GM21447 (cell line): ENCODE measurements around the gene RAB19.
"Not testable (repeated sequence)": the region's sequence is repeated elsewhere in the genome, so short reads cannot be mapped to it uniquely, and the experiment has no call there.

Source experiments
- ATAC-seq: cut with Tn5 transposase; IDR thresholded peaks from one replicate; pipeline ENCODE4 v1.9.1; 2021; ENCODE audit not compliant: unreplicated experiment

Gene RAB19

GRCh38 chr7:140453273-140453672 is 49.4 kb downstream of the RAB19 start:
- no peak for ATAC-seq

GRCh38 chr7:140453785-140454656 is 50.2 kb downstream of the RAB19 start:
- ATAC-seq = not testable (repeated sequence)

GRCh38 chr7:140454657-140455015 is 50.8 kb downstream of the RAB19 start:
- no peak for ATAC-seq

- no peak for ATAC-seq
These were observed 51.9 kb downstream of the RAB19 start for GRCh38 chr7:140455743-140456142.

GRCh38 chr7:140456551-140457051 is 52.7 kb downstream of the RAB19 start:
- ATAC-seq = no peak

GRCh38 chr7:140458201-140458600 is 54.3 kb downstream of the RAB19 start:
- no peak for ATAC-seq

GRCh38 chr7:140458916-140459315 is 55.1 kb downstream of the RAB19 start:
- no peak for ATAC-seq

- no peak for ATAC-seq
These were observed 59.3 kb downstream of the RAB19 start for GRCh38 chr7:140463111-140463510.

GRCh38 chr7:140475747-140476333 is 72.0 kb downstream of the RAB19 start:
- ATAC-seq = no peak

- no peak for ATAC-seq
These were observed 72.9 kb downstream of the RAB19 start for GRCh38 chr7:140476698-140477261.
